Measurements from ENCODE around the gene IQSEC1. TPM values are rescaled to one million over a fixed set of nuclear protein-coding genes. Genes with fewer than 3 reads are reported as not detected.

The IQSEC1 gene
- total and polyA plus RNA-seq, 2 of the 8 experiments (the other 6 are each of a cell fraction or from before 2014, with no cell fraction given): 6.8 to 28.8 TPM

DNA sequence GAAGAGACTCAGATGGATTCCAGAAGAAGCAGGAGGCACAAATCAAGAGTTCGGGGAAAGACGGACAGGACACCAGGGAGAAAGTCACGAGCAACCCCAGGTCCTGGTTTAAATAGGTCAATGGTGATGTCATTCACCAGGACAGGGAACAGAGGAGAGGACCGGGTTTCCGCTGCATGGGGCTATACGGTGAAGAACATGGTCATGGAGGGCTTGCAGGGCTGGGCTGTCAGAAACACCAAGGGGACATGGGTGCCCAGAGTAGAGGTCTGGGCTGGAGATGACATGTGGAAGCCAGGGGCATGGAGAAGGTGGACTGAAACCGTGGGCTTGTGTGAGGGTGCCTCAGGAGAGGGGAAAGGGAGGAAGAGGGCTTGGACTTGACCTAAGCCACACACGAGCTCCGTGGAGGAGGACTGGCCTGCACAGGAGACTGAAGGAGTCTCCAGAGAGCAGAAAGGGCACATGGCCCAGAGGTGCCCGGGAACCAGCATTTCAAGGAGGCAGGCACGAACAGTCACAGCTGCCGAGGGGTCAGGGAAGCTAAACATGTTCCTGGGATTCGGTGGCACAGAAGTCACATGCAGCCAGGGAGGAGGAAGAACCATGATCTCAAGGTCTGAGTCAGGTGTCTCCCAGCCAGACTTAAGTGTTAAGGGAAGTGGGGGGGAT lies 177.7 kb downstream of the IQSEC1 start (continued):
- TF ChIP-seq TCF12 (IDR thresholded peaks at IDR 0.05; ENCODE audit: low read depth, low read length) (no peak), JUND (IDR thresholded peaks at IDR 0.05; ENCODE audit: low read length) (no peak)
